IMR-90 (cell line): ENCODE results near the gene PDCD1.

Source experiments
- BHLHE40 ChIP-seq: fragments of 150-350 bp; IDR thresholded peaks from 2 replicates; pipeline ENCODE4 v1.6.1; 2016; ENCODE audit warnings: mild to moderate bottlenecking, low read depth, low read length
- CEBPB ChIP-seq: IDR thresholded peaks from 2 replicates; pipeline ENCODE4 v1.6.1; 2012; ENCODE audit warnings: low read depth, low read length, improper control_type of control experiment
- FOS ChIP-seq: fragments of 150-350 bp; IDR thresholded peaks from 2 replicates; pipeline ENCODE4 v1.6.1; 2016; ENCODE audit warnings: low read depth, low read length
- MAFK ChIP-seq: IDR thresholded peaks from 2 replicates; pipeline ENCODE4 v1.6.1; 2012; ENCODE audit warnings: low read depth, low read length, improper control_type of control experiment
- MAZ ChIP-seq: IDR thresholded peaks from 2 replicates; pipeline ENCODE4 v1.6.1; 2012; ENCODE audit warnings: low read depth, mild to moderate bottlenecking, low read length, improper control_type of control experiment, moderate library complexity, borderline replicate concordance
- MXI1 ChIP-seq: IDR thresholded peaks from 2 replicates; pipeline ENCODE4 v1.6.1; 2012; ENCODE audit warnings: low read depth, mild to moderate bottlenecking, low read length, moderate library complexity, borderline replicate concordance
- POLR2A ChIP-seq: IDR thresholded peaks from 2 replicates; pipeline ENCODE4 v1.6.1; 2012; ENCODE audit warnings: mild to moderate bottlenecking, low read depth, low read length
- RAD21 ChIP-seq: IDR thresholded peaks from 2 replicates; pipeline ENCODE4 v1.6.1; 2012; ENCODE audit warnings: low read length, improper control_type of control experiment
- TF ChIP-seq, protein P1 (sequence below): conservative IDR thresholded peaks from 2 replicates; pipeline ENCODE4 v1.5.1; 2012; ENCODE audit warnings: mild to moderate bottlenecking, low read depth, low read length, improper control_type of control experiment

DNA sequence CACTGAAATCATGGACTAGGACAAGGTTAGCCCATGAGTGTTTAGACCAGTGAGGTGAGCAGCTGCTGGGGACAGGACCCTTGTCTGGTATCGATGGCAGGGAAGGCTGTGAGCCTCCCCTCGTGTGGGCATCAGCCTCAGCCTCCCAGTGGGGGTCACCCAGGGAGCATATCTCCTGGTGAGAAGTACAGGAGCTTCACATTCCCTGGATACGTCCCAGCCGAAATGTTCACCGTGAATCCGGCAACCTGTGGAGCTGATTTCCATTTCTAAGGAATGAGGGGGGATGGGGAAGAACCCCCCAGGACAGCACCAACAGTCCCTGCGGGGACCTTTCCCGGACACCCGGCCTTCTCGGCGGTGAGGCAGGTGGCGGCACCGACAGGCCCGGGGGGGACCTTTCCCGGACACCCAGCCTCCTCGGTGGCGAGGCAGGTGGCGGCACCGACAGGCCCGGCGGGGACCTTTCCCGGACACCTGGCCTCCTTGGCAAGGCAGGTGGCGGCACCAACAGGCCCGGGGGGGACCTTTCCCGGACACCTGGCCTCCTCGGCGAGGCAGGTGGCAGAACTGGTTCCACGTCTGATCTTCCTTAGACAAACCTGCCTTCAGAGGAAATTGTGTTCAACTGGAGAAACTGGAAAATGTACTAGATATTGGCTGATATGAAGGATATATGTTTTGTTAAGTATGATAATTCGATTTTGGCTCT is 32.0 kb upstream of the PDCD1 start:
- TF ChIP-seq, protein P1, sequence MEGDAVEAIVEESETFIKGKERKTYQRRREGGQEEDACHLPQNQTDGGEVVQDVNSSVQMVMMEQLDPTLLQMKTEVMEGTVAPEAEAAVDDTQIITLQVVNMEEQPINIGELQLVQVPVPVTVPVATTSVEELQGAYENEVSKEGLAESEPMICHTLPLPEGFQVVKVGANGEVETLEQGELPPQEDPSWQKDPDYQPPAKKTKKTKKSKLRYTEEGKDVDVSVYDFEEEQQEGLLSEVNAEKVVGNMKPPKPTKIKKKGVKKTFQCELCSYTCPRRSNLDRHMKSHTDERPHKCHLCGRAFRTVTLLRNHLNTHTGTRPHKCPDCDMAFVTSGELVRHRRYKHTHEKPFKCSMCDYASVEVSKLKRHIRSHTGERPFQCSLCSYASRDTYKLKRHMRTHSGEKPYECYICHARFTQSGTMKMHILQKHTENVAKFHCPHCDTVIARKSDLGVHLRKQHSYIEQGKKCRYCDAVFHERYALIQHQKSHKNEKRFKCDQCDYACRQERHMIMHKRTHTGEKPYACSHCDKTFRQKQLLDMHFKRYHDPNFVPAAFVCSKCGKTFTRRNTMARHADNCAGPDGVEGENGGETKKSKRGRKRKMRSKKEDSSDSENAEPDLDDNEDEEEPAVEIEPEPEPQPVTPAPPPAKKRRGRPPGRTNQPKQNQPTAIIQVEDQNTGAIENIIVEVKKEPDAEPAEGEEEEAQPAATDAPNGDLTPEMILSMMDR = no peak
- TF ChIP-seq POLR2A (no peak), RAD21 (no peak), MAFK (no peak), CEBPB (no peak), BHLHE40 (no peak), MXI1 (no peak), MAZ (no peak), FOS (no peak)
